Lower leg skin (tissue), 4 donors: ENCODE results near the gene FATE1. TPM values are rescaled to one million over a fixed set of nuclear protein-coding genes. Genes with fewer than 3 reads are reported as not detected.

Experiments
- DNase-seq, 2 donors: peaks; one replicate each; pipeline ENCODE4 v3.0.0-alpha.2; 2019; ENCODE audit warnings: low spot score in 2 of 2
- H3K4me3 ChIP-seq: fragments of 200-600 bp; sonication (generic); 2 replicates; pipeline ENCODE4 v1.5.1; 2017; ENCODE audit warnings: mild to moderate bottlenecking, low read depth; ENCODE audit not compliant: poor library complexity, severe bottlenecking
- POLR2A ChIP-seq, 2 donors: fragments of 450-650 bp; IDR thresholded peaks; one replicate each; pipeline ENCODE4 v1.6.1; 2016 to 2017; ENCODE audit warnings: antibody characterized with exemption in 2 of 2, mild to moderate bottlenecking in 1 of 2, moderate library complexity in 1 of 2
- WGBS, 2 donors: methylation state at CpG; one replicate each; pipeline ENCODE4 v1.1.5; 2018; 5-methylcytosine and 5-hydroxymethylcytosine counted together
- intact Hi-C: fragments of 100-400 bp; cut with DNase I; formaldehyde crosslinking; loops from one replicate; pipeline ENCODE4 v1.15.0; 2023; ENCODE audit warnings: low total_unique reads
- total RNA-seq, 4 donors: library from RNA; depleted of rRNA; stranded (reverse); fragments of >200 nt; gene quantifications; one replicate each; pipeline ENCODE4 v1.1.0, GENCODE V29; 2016
- TF ChIP-seq, protein P1 (sequence below), 3 donors: fragments of 450-650 bp; IDR thresholded peaks; one replicate each; pipeline ENCODE4 v1.5.1; 2016; ENCODE audit warnings: antibody characterized with exemption in 3 of 3, mild to moderate bottlenecking in 3 of 3, moderate library complexity in 2 of 3

Gene FATE1
- total RNA-seq, 4 donors from 2014 or later: 0.80 TPM; not detected in 3

- no peak for TF ChIP-seq POLR2A (IDR thresholded peaks at IDR 0.05)
- TF ChIP-seq, protein P1, sequence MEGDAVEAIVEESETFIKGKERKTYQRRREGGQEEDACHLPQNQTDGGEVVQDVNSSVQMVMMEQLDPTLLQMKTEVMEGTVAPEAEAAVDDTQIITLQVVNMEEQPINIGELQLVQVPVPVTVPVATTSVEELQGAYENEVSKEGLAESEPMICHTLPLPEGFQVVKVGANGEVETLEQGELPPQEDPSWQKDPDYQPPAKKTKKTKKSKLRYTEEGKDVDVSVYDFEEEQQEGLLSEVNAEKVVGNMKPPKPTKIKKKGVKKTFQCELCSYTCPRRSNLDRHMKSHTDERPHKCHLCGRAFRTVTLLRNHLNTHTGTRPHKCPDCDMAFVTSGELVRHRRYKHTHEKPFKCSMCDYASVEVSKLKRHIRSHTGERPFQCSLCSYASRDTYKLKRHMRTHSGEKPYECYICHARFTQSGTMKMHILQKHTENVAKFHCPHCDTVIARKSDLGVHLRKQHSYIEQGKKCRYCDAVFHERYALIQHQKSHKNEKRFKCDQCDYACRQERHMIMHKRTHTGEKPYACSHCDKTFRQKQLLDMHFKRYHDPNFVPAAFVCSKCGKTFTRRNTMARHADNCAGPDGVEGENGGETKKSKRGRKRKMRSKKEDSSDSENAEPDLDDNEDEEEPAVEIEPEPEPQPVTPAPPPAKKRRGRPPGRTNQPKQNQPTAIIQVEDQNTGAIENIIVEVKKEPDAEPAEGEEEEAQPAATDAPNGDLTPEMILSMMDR (IDR thresholded peaks at IDR 0.05): no peak
- H3K4me3 ChIP-seq: no peak overlapping the region
- peak in 1 of 2 donors; percentile 62 for DNase-seq
- 88 to 95% methylated on average over 20 to 21 of the region's 21 CpGs for WGBS, 2 donors
- intact Hi-C loops: no loop called here
Measured at GRCh38 chrX:151743651-151744470, 28.0 kb downstream of the FATE1 start.

DNA sequence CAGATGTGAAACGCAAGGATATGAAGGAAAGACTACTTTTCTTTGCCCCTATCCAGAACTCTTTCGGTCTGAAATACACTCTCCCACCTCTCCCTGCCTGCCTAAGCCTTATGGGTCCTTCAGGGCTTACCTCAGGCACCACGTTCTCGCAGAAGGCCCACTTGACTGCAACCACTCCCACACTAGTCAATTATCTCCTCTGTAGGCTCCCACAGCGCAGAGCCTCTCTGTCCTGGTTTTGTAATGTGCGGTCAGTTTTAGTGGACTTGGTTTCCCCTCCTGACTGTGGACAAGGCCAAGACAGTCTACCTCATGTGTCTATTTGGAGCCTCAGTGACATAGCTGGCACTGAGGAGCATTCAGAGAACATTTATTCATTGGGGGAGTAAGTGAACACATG is 29.8 kb downstream of the FATE1 start:
- H3K4me3 ChIP-seq: no peak overlapping the region
- DNase-seq: peak in 1 of 2 donors; percentile 50
- intact Hi-C loops: no loop called here
- TF ChIP-seq, protein P1 (IDR thresholded peaks at IDR 0.05): no peak
- no peak for TF ChIP-seq POLR2A (IDR thresholded peaks at IDR 0.05)
- WGBS, 2 donors: 82 to 95% methylated on average over 6 of the region's 6 CpGs

- H3K4me3 ChIP-seq: no peak overlapping the region
- intact Hi-C loops: no loop called here
- no peak for DNase-seq
- 51 to 84% methylated on average over 2 of the region's 2 CpGs for WGBS, 2 donors
- no peak for TF ChIP-seq POLR2A (IDR thresholded peaks at IDR 0.05)
- TF ChIP-seq, protein P1 (IDR thresholded peaks at IDR 0.05): no peak
Measured at GRCh38 chrX:151746502-151746901, 30.7 kb downstream of the FATE1 start.

DNA sequence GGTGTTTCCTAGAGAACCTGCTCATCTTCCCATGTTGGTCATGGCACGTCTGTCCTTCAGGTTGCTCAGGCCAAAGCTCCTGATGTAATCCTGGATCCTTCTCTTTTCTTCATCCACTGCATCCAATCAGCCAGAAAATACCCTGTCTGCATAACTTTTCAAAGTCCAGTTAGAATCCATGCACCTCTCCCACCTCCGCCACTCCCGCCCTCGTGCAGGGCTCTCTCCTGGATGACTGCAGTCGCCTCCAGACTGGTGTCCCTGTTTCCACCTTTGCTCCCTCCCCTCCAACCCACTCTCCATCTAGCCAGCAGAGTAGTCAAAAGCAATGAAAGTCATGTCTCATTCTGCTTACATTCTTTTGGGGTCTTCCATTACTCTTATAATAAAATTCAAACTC is 34.7 kb downstream of the FATE1 start:
- WGBS, 2 donors: 89 to 96% methylated on average over 5 of the region's 5 CpGs
- peak in 1 of 2 donors; percentile 56 for DNase-seq
- H3K4me3 ChIP-seq: no peak overlapping the region
- intact Hi-C loops: loop anchor here (5.0 kb wide), 1 partner anchor 887 kb away; the partner anchor contains the start of gene GABRQ
- TF ChIP-seq POLR2A (IDR thresholded peaks at IDR 0.05): no peak
- TF ChIP-seq, protein P1 (IDR thresholded peaks at IDR 0.05): no peak

DNA sequence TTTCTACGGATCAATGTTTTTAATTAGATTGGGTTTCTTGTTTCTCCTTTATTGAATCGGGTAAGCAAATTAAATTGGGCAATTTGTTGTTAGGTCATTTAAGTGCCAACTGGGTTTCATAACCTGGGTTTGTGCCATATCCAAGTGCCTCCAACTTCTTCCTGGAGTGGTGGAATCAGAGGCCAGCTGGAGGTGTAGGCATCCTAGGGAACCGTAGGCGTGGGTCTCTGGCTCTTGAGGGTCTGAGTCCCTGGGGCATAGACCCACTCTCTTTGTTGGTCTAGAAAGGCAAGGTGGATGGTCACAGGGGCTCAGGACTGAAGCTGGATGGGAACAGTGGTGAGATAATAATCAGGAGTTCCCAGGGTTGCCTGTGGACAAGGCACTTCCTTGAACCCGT is 37.0 kb downstream of the FATE1 start:
- peak in 1 of 2 donors; percentile 72 for DNase-seq
- no peak overlapping the region for H3K4me3 ChIP-seq
- intact Hi-C loops: loop anchor here (5.0 kb wide), 1 partner anchor 884 kb away; the partner anchor contains the start of gene GABRQ
- TF ChIP-seq, protein P1 (IDR thresholded peaks at IDR 0.05): no peak
- TF ChIP-seq POLR2A (IDR thresholded peaks at IDR 0.05): no peak
- 31 to 42% methylated on average over 4 to 5 of the region's 5 CpGs for WGBS, 2 donors
